WTC11 (cell line): ENCODE measurements around the gene COA5.

ENCODE experiments used
- CBFB ChIP-seq: sonication (generic); formaldehyde crosslinking; IDR thresholded peaks from 2 replicates; pipeline ENCODE4 v1.8.1; 2022; ENCODE audit warnings: mild to moderate bottlenecking, low read depth, missing genetic modification reagents
- CTCF ChIP-seq: fragments of 200-600 bp; IDR thresholded peaks from 2 replicates; pipeline ENCODE4 v1.8.0; 2022; ENCODE audit warnings: antibody characterized with exemption
- EMX1 ChIP-seq: fragments of 250-450 bp; sonication (Bioruptor Pico); IDR thresholded peaks from 2 replicates; pipeline ENCODE4 v1.8.0; 2021; ENCODE audit warnings: mild to moderate bottlenecking
- FOXK1 ChIP-seq: sonication (generic); formaldehyde crosslinking; IDR thresholded peaks from 2 replicates; pipeline ENCODE4 v1.8.0; 2022; ENCODE audit warnings: mild to moderate bottlenecking, moderate library complexity, missing genetic modification reagents
- GABPB1 ChIP-seq: sonication (generic); formaldehyde crosslinking; IDR thresholded peaks from 2 replicates; pipeline ENCODE4 v1.8.1; 2023; ENCODE audit warnings: mild to moderate bottlenecking, missing genetic modification reagents
- NR3C1 ChIP-seq: sonication (generic); formaldehyde crosslinking; conservative IDR thresholded peaks from 2 replicates; pipeline ENCODE4 v1.8.1; 2023; ENCODE audit warnings: low read depth, mild to moderate bottlenecking, missing genetic modification reagents
- USF1 ChIP-seq: sonication (generic); formaldehyde crosslinking; IDR thresholded peaks from 2 replicates; pipeline ENCODE4 v1.8.0; 2022; ENCODE audit warnings: mild to moderate bottlenecking, missing genetic modification reagents
- ZBTB21 ChIP-seq: sonication (generic); formaldehyde crosslinking; IDR thresholded peaks from 2 replicates; pipeline ENCODE4 v1.8.1; 2023; ENCODE audit warnings: mild to moderate bottlenecking, missing genetic modification reagents, borderline replicate concordance
- ZNF396 ChIP-seq: fragments of 250-450 bp; sonication (Bioruptor Pico); IDR thresholded peaks from 2 replicates; pipeline ENCODE4 v1.8.0; 2021; ENCODE audit warnings: mild to moderate bottlenecking, moderate library complexity, borderline replicate concordance
- TF ChIP-seq, protein P1 (sequence below): sonication (generic); formaldehyde crosslinking; IDR thresholded peaks from 2 replicates; pipeline ENCODE4 v1.8.0; 2022; ENCODE audit warnings: mild to moderate bottlenecking, missing genetic modification reagents
- TF ChIP-seq, protein P2 (sequence below): fragments of 250-450 bp; sonication (Bioruptor Pico); conservative IDR thresholded peaks from 2 replicates; pipeline ENCODE4 v1.9.0; 2021; ENCODE audit warnings: mild to moderate bottlenecking
- TF ChIP-seq, protein P3 (sequence below): fragments of 250-450 bp; sonication (Bioruptor Pico); IDR thresholded peaks from 2 replicates; pipeline ENCODE4 v1.8.0; 2021; ENCODE audit warnings: mild to moderate bottlenecking

DNA sequence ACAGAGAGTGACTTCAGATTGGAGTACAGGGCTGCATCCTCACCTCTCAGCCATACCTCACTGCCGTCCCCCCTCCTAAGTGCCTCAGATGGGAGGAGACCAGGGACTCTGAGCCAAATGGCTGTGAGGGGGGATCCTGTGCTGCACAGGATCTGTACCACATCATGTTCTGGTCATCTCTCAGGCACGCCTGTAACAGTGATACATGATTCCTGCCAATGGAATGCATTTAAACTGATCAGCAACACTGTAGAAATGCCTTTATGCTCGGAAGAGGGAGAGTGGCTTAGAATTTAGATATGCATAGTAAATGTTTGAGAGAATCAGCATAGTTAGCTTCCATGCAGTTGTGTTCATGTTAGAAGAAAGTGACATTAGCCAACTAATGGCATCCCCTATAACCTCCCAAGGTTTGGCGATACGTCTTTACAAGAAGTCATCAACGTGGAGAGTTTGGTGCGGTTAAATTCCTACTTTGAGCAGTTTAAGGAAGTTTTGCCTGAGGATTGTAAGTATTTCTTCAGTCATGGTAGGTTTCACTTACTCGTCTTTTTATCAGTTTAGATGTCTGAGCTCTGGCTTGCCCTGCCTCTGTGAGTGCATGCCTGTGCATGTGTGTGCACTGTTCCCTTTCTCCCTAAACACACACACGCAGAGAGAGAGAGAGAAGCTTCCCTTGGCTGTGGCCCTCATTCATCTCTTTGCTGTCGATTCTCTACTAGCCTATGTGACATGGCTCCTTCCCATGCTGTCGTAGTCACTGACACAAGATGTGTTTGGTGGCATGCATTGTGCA lies 40.0 kb downstream of the COA5 start:
- no peak for TF ChIP-seq USF1 (CRISPR knock-in tag)
- TF ChIP-seq, protein P1, sequence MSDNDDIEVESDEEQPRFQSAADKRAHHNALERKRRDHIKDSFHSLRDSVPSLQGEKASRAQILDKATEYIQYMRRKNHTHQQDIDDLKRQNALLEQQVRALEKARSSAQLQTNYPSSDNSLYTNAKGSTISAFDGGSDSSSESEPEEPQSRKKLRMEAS (CRISPR knock-in tag) = no peak
- no peak for TF ChIP-seq FOXK1 (CRISPR knock-in tag)
- no peak for TF ChIP-seq CTCF
- TF ChIP-seq NR3C1 (CRISPR knock-in tag) = no peak
- no peak for TF ChIP-seq ZNF396 (CRISPR knock-in tag)
- TF ChIP-seq, protein P2, sequence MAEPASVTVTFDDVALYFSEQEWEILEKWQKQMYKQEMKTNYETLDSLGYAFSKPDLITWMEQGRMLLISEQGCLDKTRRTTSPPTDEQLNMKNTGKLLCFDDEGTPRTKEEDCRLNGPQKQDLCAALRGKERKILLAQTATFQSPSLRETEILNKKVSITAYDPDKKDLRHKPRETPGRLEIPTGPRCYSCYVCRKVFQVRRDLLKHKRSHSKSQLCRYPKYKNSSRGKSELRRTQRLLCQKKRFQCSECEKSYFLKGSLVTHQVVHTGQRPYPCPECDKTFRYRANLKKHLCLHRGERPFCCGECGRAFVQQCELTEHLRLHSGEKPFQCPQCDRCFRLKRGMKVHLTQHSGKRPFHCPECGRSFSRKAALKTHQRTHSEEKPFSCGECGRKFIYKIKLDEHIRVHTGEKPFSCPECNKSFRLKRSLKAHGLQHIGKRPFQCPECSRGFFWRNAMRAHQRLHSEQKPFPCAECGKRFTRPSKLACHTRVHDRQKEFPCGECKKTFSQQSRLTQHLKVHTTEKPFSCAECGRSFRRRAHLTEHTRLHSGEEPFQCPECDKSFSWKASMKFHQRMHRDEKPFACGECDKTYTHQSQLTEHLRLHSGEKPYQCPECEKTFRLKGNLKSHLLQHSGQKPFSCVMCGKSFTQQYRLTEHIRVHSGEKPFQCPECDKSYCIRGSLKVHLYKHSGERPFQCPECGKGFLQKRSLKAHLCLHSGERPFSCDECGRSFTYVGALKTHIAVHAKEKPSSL (CRISPR knock-in tag) = no peak
- no peak for TF ChIP-seq ZBTB21
- TF ChIP-seq EMX1 (CRISPR knock-in tag) = no peak
- no peak for TF ChIP-seq GABPB1 (CRISPR knock-in tag)
- TF ChIP-seq, protein P3, sequence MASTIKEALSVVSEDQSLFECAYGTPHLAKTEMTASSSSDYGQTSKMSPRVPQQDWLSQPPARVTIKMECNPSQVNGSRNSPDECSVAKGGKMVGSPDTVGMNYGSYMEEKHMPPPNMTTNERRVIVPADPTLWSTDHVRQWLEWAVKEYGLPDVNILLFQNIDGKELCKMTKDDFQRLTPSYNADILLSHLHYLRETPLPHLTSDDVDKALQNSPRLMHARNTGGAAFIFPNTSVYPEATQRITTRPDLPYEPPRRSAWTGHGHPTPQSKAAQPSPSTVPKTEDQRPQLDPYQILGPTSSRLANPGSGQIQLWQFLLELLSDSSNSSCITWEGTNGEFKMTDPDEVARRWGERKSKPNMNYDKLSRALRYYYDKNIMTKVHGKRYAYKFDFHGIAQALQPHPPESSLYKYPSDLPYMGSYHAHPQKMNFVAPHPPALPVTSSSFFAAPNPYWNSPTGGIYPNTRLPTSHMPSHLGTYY = no peak
- no peak for TF ChIP-seq CBFB (CRISPR knock-in tag)
